ENCODE data around the gene MTMR8. TPM values are rescaled to one million over a fixed set of nuclear protein-coding genes. Genes with fewer than 3 reads are reported as not detected.

The MTMR8 gene
- under 1 TPM; 0.25 to 0.71 (median 0.50) TPM for total RNA-seq
- under 1 TPM; 0.10 to 0.21 (median 0.13) TPM for polyA plus RNA-seq
- long read RNA-seq, donor 1: 0 reads
- long read RNA-seq, donor 2, partial matches to known transcripts: 1 of 2 reads
- long read RNA-seq, donor 2, other reads (novel, unspliced or antisense): 1 of 2 reads

- intact Hi-C loops (cut with DNase I): no loop called here
- 1 to 34% (median 1%) methylated on average over 23 to 40 of the region's 40 CpGs for WGBS, 3 donors
These were observed at the start of gene MTMR8 for GRCh38 chrX:64394874-64395567. TSS of gene MTMR8 (minus strand) at chrX:64395452. CDS start at chrX:64395363, 89 bp downstream.

GRCh38 chrX:64439551-64439950 lies 44.3 kb upstream of the MTMR8 start:
- H3K27me3 ChIP-seq (ENCODE audit: insufficient read depth in 3 of 3, low read length in 2 of 3): no peaks in the 10 kb centered on the region
- peaks cover 8% of the 10 kb centered on the region for H3K9me3 ChIP-seq
- no peak for DNase-seq
- TF ChIP-seq CTCF (IDR thresholded peaks at IDR 0.05): no peak
- no peaks in the 10 kb centered on the region for H3K4me1 ChIP-seq
- H3K4me3 ChIP-seq: no peak overlapping the region
- H3K27ac ChIP-seq: no peak overlapping the region
- no peak for ATAC-seq
- intact Hi-C loops (cut with DNase I): no loop called here
- no peaks in the 10 kb centered on the region for H3K36me3 ChIP-seq (ENCODE audit: insufficient read depth in 1 of 2, low read depth in 1 of 2)
- WGBS, 3 donors: 81 to 92% (median 88%) methylated on average over 2 of the region's 2 CpGs

More at GRCh38 chrX:64394874-64395567, at the start of gene MTMR8:
- H3K27me3 ChIP-seq (ENCODE audit: insufficient read depth in 3 of 3, low read length in 2 of 3): peaks cover 0 to 18% (median 0%) of the 10 kb centered on the region in 3 donors
- no peak within 1 kb of the TSS for H3K27ac ChIP-seq
- ATAC-seq (peak; percentile 61 to 93 (median 81)), DNase-seq (peak; percentile 68 to 82)
- H3K36me3 ChIP-seq (ENCODE audit: insufficient read depth in 1 of 2, low read depth in 1 of 2): no peaks in the 10 kb centered on the region
- no peaks in the 10 kb centered on the region for H3K9me3 ChIP-seq
- no peaks in the 10 kb centered on the region for H3K4me1 ChIP-seq
- H3K4me3 ChIP-seq: peak within 1 kb of the TSS; percentile 64
- TF ChIP-seq CTCF (IDR thresholded peaks at IDR 0.05): no peak

- H3K27me3 ChIP-seq (ENCODE audit: insufficient read depth in 3 of 3, low read length in 2 of 3): no peaks in the 10 kb centered on the region
- H3K9me3 ChIP-seq: peaks cover 8% of the 10 kb centered on the region
- 81 to 94% (median 92%) methylated on average over 1 of the region's 1 CpG for WGBS, 3 donors
- no peak for ATAC-seq
- no peak overlapping the region for H3K27ac ChIP-seq
- no peak for TF ChIP-seq CTCF (IDR thresholded peaks at IDR 0.05)
- H3K36me3 ChIP-seq (ENCODE audit: insufficient read depth in 1 of 2, low read depth in 1 of 2): no peaks in the 10 kb centered on the region
- H3K4me3 ChIP-seq: no peak overlapping the region
- DNase-seq: no peak
- H3K4me1 ChIP-seq: no peaks in the 10 kb centered on the region
- intact Hi-C loops (cut with DNase I): no loop called here
These were observed 42.4 kb upstream of the MTMR8 start for GRCh38 chrX:64437665-64438064.

- Histone ChIP-seq H3K27me3 (ENCODE audit: insufficient read depth in 3 of 3, low read length in 2 of 3) (no peaks in the 10 kb centered on the region), H3K4me3 (no peak overlapping the region), H3K4me1 (no peaks in the 10 kb centered on the region), H3K9me3 (peaks cover 5% of the 10 kb centered on the region), H3K36me3 (ENCODE audit: insufficient read depth in 1 of 2, low read depth in 1 of 2) (no peaks in the 10 kb centered on the region), H3K27ac (no peak overlapping the region)
- ATAC-seq (no peak), DNase-seq (no peak)
- intact Hi-C loops (cut with DNase I): no loop called here
- WGBS, 3 donors: 79 to 82% (median 80%) methylated on average over 5 of the region's 5 CpGs
- TF ChIP-seq CTCF (IDR thresholded peaks at IDR 0.05): no peak
These were observed 42.0 kb upstream of the MTMR8 start for GRCh38 chrX:64437218-64437617.

Data from psoas muscle (tissue), 8 donors.